Astrocyte (in vitro differentiated cells and primary cell): Measurements from ENCODE around the gene CTNNB1. TPM values are rescaled to one million over a fixed set of nuclear protein-coding genes. Genes with fewer than 3 reads are reported as not detected.

Experiments
- DNase-seq: peaks from one replicate; pipeline ENCODE4 v3.0.0-alpha.2; 2010; ENCODE audit warnings: low read depth
- FAIRE-seq: peaks from 2 replicates; lab custom pipeline; 2011; peaks lifted over from hg19 to GRCh38; lab: Jason Lieb, UNC
- H2AFZ ChIP-seq: 2 replicates; pipeline ENCODE4 v1.6.0; 2012; ENCODE audit warnings: low read depth, low read length, inconsistent platforms
- H3K27ac ChIP-seq: 2 replicates; pipeline ENCODE4 v1.5.1; 2011; ENCODE audit warnings: low read depth, low read length, inconsistent platforms
- H3K27me3 ChIP-seq: 2 replicates; pipeline ENCODE4 v1.6.0; 2011; ENCODE audit warnings: low read length, inconsistent platforms; ENCODE audit not compliant: insufficient read depth
- H3K36me3 ChIP-seq: 2 replicates; pipeline ENCODE4 v1.5.1; 2011; ENCODE audit warnings: low read length, inconsistent platforms; ENCODE audit not compliant: insufficient read depth
- H3K4me1 ChIP-seq: 2 replicates; pipeline ENCODE4 v1.5.1; 2011; ENCODE audit warnings: low read length, inconsistent platforms; ENCODE audit not compliant: insufficient read depth
- H3K4me2 ChIP-seq: 2 replicates; pipeline ENCODE4 v1.6.0; 2012; ENCODE audit warnings: low read length, inconsistent platforms
- H3K4me3 ChIP-seq: 2 replicates; pipeline ENCODE4 v1.5.1; 2011; ENCODE audit warnings: low read depth, mild to moderate bottlenecking, low read length, inconsistent platforms; ENCODE audit not compliant: insufficient read depth
- H3K79me2 ChIP-seq: 2 replicates; pipeline ENCODE4 v1.6.0; 2012; ENCODE audit warnings: mild to moderate bottlenecking, low read length, inconsistent platforms; ENCODE audit not compliant: insufficient read depth
- H3K9ac ChIP-seq: 2 replicates; pipeline ENCODE4 v1.6.0; 2012; ENCODE audit warnings: mild to moderate bottlenecking, low read length, inconsistent platforms
- H3K9me3 ChIP-seq: 2 replicates; pipeline ENCODE4 v1.5.1; 2012; ENCODE audit warnings: low read depth, mild to moderate bottlenecking, low read length, inconsistent platforms; ENCODE audit not compliant: insufficient read depth
- H4K20me1 ChIP-seq: 2 replicates; pipeline ENCODE4 v1.6.0; 2012; ENCODE audit warnings: low read length, inconsistent platforms; ENCODE audit not compliant: insufficient read depth
- H3K27ac Mint-ChIP-seq: one replicate; pipeline ENCODE4 v1.8.0; 2021; ENCODE audit warnings: mild to moderate bottlenecking, mixed read lengths; ENCODE audit not compliant: unreplicated experiment
- H3K27me3 Mint-ChIP-seq: one replicate; pipeline ENCODE4 v1.8.0; 2021; ENCODE audit warnings: low read depth, mixed read lengths; ENCODE audit not compliant: unreplicated experiment
- H3K36me3 Mint-ChIP-seq: one replicate; pipeline ENCODE4 v1.8.0; 2021; ENCODE audit warnings: low read depth, mixed read lengths; ENCODE audit not compliant: unreplicated experiment
- H3K4me1 Mint-ChIP-seq: one replicate; pipeline ENCODE4 v1.8.0; 2021; ENCODE audit warnings: low read depth, mixed read lengths; ENCODE audit not compliant: unreplicated experiment
- H3K4me3 Mint-ChIP-seq: one replicate; pipeline ENCODE4 v1.8.0; 2021; ENCODE audit warnings: mild to moderate bottlenecking, moderate library complexity, mixed read lengths; ENCODE audit not compliant: unreplicated experiment
- H3K9me3 Mint-ChIP-seq: one replicate; pipeline ENCODE4 v1.8.0; 2021; ENCODE audit warnings: mild to moderate bottlenecking, mixed read lengths; ENCODE audit not compliant: unreplicated experiment
- CTCF ChIP-seq: IDR thresholded peaks from 2 replicates; pipeline ENCODE4 v1.5.1; 2011; ENCODE audit warnings: low read depth, mild to moderate bottlenecking, inconsistent platforms, low read length, moderate library complexity; ENCODE audit not compliant: insufficient read depth
- EZH2 ChIP-seq: IDR thresholded peaks from 2 replicates; pipeline ENCODE4 v1.6.1; 2012; ENCODE audit warnings: mild to moderate bottlenecking, low read length, inconsistent platforms; ENCODE audit not compliant: insufficient read depth
- total RNA-seq: library from RNA; stranded (reverse); gene quantifications from 2 replicates; pipeline ENCODE4 v1.2.1, GENCODE V29; 2021

Gene CTNNB1
- total RNA-seq, 1 donor from 2014 or later = 656 TPM

DNA sequence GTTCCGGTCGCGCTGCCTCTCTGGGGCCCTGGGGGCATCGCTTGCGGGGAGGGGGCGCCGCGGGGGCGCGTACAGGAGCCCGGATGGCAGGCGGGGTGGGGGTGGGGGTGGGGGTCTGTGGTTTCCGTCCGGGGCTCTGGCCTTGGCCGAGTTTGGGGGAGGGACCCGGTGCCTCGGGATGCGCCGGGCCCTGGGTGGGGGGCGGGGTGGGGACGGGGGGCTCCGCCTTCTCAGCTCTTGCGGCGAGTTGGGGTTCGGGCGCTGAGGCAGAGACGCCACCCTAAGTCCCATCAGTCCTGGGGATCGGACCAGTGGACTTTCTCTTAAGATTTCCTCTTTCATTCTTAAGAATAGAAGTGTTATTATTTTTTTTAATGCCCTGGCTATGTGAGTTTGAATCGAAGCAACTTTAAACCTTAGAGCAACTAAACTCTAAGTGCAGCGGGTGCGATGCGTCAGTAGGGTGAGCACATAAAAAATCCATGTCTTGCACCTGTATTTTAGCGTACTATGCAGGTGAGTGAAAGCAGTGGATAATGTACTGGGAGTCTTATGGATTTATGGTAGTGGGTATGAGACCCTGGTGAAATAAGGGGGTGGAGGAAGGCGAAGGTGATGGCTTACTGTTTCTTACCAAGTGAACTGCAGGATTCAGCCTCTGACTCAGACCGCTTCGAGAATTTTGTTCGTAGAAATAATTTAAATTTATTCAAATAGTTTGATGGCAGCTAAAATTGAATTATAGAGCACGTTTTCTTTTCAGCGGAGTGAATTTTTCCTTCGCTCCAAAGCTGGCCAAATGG is 762 bp downstream of the CTNNB1 start:
- Histone ChIP-seq H3K27me3 (no peaks in the 10 kb centered on the region), H3K9ac (peak overlapping the region; percentile 97), H3K79me2 (peaks cover 56% of the 10 kb centered on the region), H3K4me2 (peak overlapping the region; percentile 93), H3K4me1 (peaks cover 10% of the 10 kb centered on the region), H3K36me3 (no peaks in the 10 kb centered on the region), H4K20me1 (peaks cover 51% of the 10 kb centered on the region), H3K4me3 (peak overlapping the region; percentile 87), H2AFZ (no peak overlapping the region), H3K27ac (peak overlapping the region; percentile 94), H3K9me3 (no peaks in the 10 kb centered on the region)
- Mint-ChIP-seq H3K4me1 (peaks cover 13% of the 10 kb centered on the region), H3K27ac (peak overlapping the region; percentile 97), H3K4me3 (peak overlapping the region; percentile 100), H3K27me3 (no peaks in the 10 kb centered on the region), H3K36me3 (peaks cover 3% of the 10 kb centered on the region), H3K9me3 (no peaks in the 10 kb centered on the region)
- DNase-seq (peak; percentile 7), FAIRE-seq (no peak)
- TF ChIP-seq EZH2 (no peak), CTCF (no peak)

GRCh38 chr3:41200669-41201021 is 1.3 kb downstream of the CTNNB1 start:
- H3K27ac Mint-ChIP-seq = peak overlapping the region; percentile 97
- peak; percentile 68 for FAIRE-seq
- Histone ChIP-seq H3K27me3 (no peaks in the 10 kb centered on the region), H3K4me2 (peak overlapping the region; percentile 93), H4K20me1 (peaks cover 57% of the 10 kb centered on the region), H3K9me3 (no peaks in the 10 kb centered on the region), H3K9ac (peak overlapping the region; percentile 97), H2AFZ (no peak overlapping the region), H3K4me1 (peaks cover 10% of the 10 kb centered on the region), H3K79me2 (peaks cover 62% of the 10 kb centered on the region), H3K36me3 (no peaks in the 10 kb centered on the region), H3K4me3 (peak overlapping the region; percentile 87), H3K27ac (peak overlapping the region; percentile 53)
- TF ChIP-seq EZH2 (no peak), CTCF (no peak)
- DNase-seq = peak; percentile 70
- no peaks in the 10 kb centered on the region for H3K27me3 Mint-ChIP-seq
- H3K4me1 Mint-ChIP-seq = peaks cover 17% of the 10 kb centered on the region
- H3K4me3 Mint-ChIP-seq = peak overlapping the region; percentile 100
- peaks cover 3% of the 10 kb centered on the region for H3K36me3 Mint-ChIP-seq
- no peaks in the 10 kb centered on the region for H3K9me3 Mint-ChIP-seq
